ENCODE data around the gene KRTAP12-4.

DNA sequence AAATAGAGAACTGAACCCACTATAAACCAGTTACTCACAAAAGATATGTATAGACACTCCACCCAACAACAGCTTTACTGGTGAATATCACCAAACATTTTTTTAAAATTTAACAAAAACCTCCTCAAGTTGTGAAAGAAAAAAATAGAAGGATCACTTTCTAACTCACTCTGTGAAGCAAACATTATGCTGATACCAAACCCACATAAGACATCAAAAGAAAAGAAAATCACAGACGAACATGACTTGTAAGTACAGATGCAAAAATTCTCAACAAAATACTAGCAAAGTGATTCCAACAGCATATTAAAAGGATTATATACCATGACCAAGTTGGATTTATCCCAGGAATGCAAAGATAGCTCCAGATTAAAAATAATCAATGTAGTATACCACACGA lies 37.2 kb upstream of the KRTAP12-4 start:
- TF ChIP-seq, protein P1, sequence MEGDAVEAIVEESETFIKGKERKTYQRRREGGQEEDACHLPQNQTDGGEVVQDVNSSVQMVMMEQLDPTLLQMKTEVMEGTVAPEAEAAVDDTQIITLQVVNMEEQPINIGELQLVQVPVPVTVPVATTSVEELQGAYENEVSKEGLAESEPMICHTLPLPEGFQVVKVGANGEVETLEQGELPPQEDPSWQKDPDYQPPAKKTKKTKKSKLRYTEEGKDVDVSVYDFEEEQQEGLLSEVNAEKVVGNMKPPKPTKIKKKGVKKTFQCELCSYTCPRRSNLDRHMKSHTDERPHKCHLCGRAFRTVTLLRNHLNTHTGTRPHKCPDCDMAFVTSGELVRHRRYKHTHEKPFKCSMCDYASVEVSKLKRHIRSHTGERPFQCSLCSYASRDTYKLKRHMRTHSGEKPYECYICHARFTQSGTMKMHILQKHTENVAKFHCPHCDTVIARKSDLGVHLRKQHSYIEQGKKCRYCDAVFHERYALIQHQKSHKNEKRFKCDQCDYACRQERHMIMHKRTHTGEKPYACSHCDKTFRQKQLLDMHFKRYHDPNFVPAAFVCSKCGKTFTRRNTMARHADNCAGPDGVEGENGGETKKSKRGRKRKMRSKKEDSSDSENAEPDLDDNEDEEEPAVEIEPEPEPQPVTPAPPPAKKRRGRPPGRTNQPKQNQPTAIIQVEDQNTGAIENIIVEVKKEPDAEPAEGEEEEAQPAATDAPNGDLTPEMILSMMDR (IDR thresholded peaks at IDR 0.05) = no peak
- no peak for TF ChIP-seq POLR2A (IDR thresholded peaks at IDR 0.05)

All from uterus (tissue), 2 donors.